Gastroesophageal sphincter (tissue), 4 donors: ENCODE results near the gene MAN2A2. TPM values are rescaled to one million over a fixed set of nuclear protein-coding genes. Genes with fewer than 3 reads are reported as not detected.

ENCODE experiments used
- ATAC-seq: fragments of 150-250 bp; one replicate; pipeline ENCODE4 v1.9.1; 2016; ENCODE audit warnings: mild to moderate bottlenecking, moderate library complexity
- H3K27ac ChIP-seq, 4 donors: fragments of 200-600 bp; sonication (generic) in 3 of 4; 1 replicate in 3 of 4; 2 replicates in 1 of 4; pipeline ENCODE4 v1.5.1; 2016 to 2019
- H3K27me3 ChIP-seq: fragments of 200-600 bp; sonication (generic); one replicate; pipeline ENCODE4 v1.5.1; 2019
- H3K36me3 ChIP-seq, 2 donors: fragments of 200-600 bp; sonication (generic); one replicate each; pipeline ENCODE4 v1.5.1; 2019; ENCODE audit warnings: control low read depth in 1 of 2
- H3K4me1 ChIP-seq, 3 donors: fragments of 200-600 bp; sonication (generic); 1 replicate in 2 of 3; 2 replicates in 1 of 3; pipeline ENCODE4 v1.5.1; 2016 to 2019; ENCODE audit warnings: control low read depth in 2 of 3
- H3K4me3 ChIP-seq, 2 donors: fragments of 200-600 bp; sonication (generic); one replicate each; pipeline ENCODE4 v1.5.1; 2019; ENCODE audit warnings: mild to moderate bottlenecking in 1 of 2, moderate library complexity in 1 of 2
- H3K9me3 ChIP-seq, 3 donors: fragments of 200-600 bp; sonication (generic); one replicate each; pipeline ENCODE4 v1.5.1; 2017 to 2019; ENCODE audit warnings: control low read depth in 2 of 3
- CTCF ChIP-seq, 4 experiments: fragments of 200-600 bp in 2 of 4; fragments of 450-650 bp in 2 of 4; sonication (generic) in 1 of 4; IDR thresholded peaks; one replicate each; pipeline ENCODE4 v1.5.1; 2017 to 2019; ENCODE audit warnings: antibody characterized with exemption in 4 of 4, mild to moderate bottlenecking in 2 of 4, moderate library complexity in 2 of 4
- EP300 ChIP-seq: sonication (generic); formaldehyde crosslinking; IDR thresholded peaks from one replicate; pipeline ENCODE4 v1.6.1; 2017; ENCODE audit warnings: antibody characterized with exemption, mild to moderate bottlenecking
- POLR2A ChIP-seq, 2 donors: fragments of 450-650 bp; IDR thresholded peaks; one replicate each; pipeline ENCODE4 v1.6.1; 2017; ENCODE audit warnings: antibody characterized with exemption in 2 of 2, mild to moderate bottlenecking in 2 of 2, moderate library complexity in 1 of 2
- POLR2AphosphoS5 ChIP-seq: sonication (generic); formaldehyde crosslinking; IDR thresholded peaks from one replicate; pipeline ENCODE4 v1.6.1; 2017; ENCODE audit warnings: antibody characterized with exemption
- WGBS, 2 donors: methylation state at CpG; one replicate each; pipeline ENCODE4 v1.1.5; 2018; ENCODE audit warnings: low coverage in 1 of 2; 5-methylcytosine and 5-hydroxymethylcytosine counted together
- total RNA-seq, 4 donors: library from RNA; depleted of rRNA; stranded (reverse); fragments of >200 nt; gene quantifications; one replicate each; pipeline ENCODE4 v1.1.0, GENCODE V29; 2016

The MAN2A2 gene
- total RNA-seq, 4 donors from 2014 or later = 19.4 to 58.2 (median 44.9) TPM

- no peaks in the 10 kb centered on the region for H3K27me3 ChIP-seq
- H3K36me3 ChIP-seq = peaks cover 0 to 50% of the 10 kb centered on the region in 2 donors
- peak overlapping the region in 1 of 2 donors; percentile 89 for H3K4me3 ChIP-seq
- H3K27ac ChIP-seq = peak overlapping the region in 3 of 4 donors; percentile 93 to 97 (median 94)
- H3K4me1 ChIP-seq = peaks cover 2 to 44% (median 16%) of the 10 kb centered on the region in 3 donors
- H3K9me3 ChIP-seq = no peaks in the 10 kb centered on the region
- TF ChIP-seq POLR2AphosphoS5 = no peak
- no peak for TF ChIP-seq CTCF (IDR thresholded peaks at IDR 0.05)
- TF ChIP-seq POLR2A (IDR thresholded peaks at IDR 0.05) = no peak
- no peak for TF ChIP-seq EP300
- ATAC-seq = no peak
- WGBS, 2 donors = 78 to 100% methylated on average over 1 to 12 of the region's 16 CpGs
These were observed 51.0 kb downstream of the MAN2A2 start for GRCh38 chr15:90953947-90954711.

- WGBS, 2 donors = 4% methylated on average over 5 of the region's 69 CpGs; no CpG with 5 or more reads in 1 of the 2 donors
- TF ChIP-seq CTCF (IDR thresholded peaks at IDR 0.05) (peak in 2 of 4 experiments; percentile 5 to 21), POLR2A (IDR thresholded peaks at IDR 0.05) (peak; percentile 53), POLR2AphosphoS5 (peak; percentile 83), EP300 (no peak)
- ATAC-seq = peak; percentile 96
- Histone ChIP-seq H3K27me3 (no peaks in the 10 kb centered on the region), H3K4me1 (peaks cover 2 to 52% (median 16%) of the 10 kb centered on the region in 3 donors), H3K4me3 (peak within 1 kb of the TSS; percentile 60 to 89), H3K36me3 (peaks cover 0 to 44% of the 10 kb centered on the region in 2 donors), H3K9me3 (no peaks in the 10 kb centered on the region), H3K27ac (peak within 1 kb of the TSS; percentile 72 to 97 (median 94))
These were observed 51.9 kb downstream of the MAN2A2 start, which contains the start of gene RCCD1 for GRCh38 chr15:90954712-90955623. Gene RCCD1, plus strand, starts transcription at chr15:90954884. Its CDS starts 1,851 bp downstream, at chr15:90956735.

- WGBS, 2 donors = 63% methylated on average over 9 to 13 of the region's 20 CpGs
- peak overlapping the region in 1 of 2 donors; percentile 89 for H3K4me3 ChIP-seq
- no peak for ATAC-seq
- TF ChIP-seq POLR2AphosphoS5 (no peak), EP300 (no peak)
- no peaks in the 10 kb centered on the region for H3K27me3 ChIP-seq
- peaks cover 0 to 44% of the 10 kb centered on the region in 2 donors for H3K36me3 ChIP-seq
- peak overlapping the region in 3 of 4 donors; percentile 93 to 97 (median 94) for H3K27ac ChIP-seq
- no peaks in the 10 kb centered on the region for H3K9me3 ChIP-seq
- H3K4me1 ChIP-seq = peaks cover 2 to 60% (median 16%) of the 10 kb centered on the region in 3 donors
These were observed 52.6 kb downstream of the MAN2A2 start for GRCh38 chr15:90955624-90956273.

- ATAC-seq = peak; percentile 42
- peaks cover 2 to 66% (median 16%) of the 10 kb centered on the region in 3 donors for H3K4me1 ChIP-seq
- H3K27me3 ChIP-seq = no peaks in the 10 kb centered on the region
- H3K27ac ChIP-seq = peak overlapping the region; percentile 70 to 85 (median 82)
- TF ChIP-seq POLR2A (IDR thresholded peaks at IDR 0.05) = peak in 1 of 2 donors; percentile 27
- TF ChIP-seq CTCF (IDR thresholded peaks at IDR 0.05) = peak in 3 of 4 experiments; percentile 94 to 98 (median 95)
- no peak for TF ChIP-seq EP300
- TF ChIP-seq POLR2AphosphoS5 = no peak
- H3K36me3 ChIP-seq = peaks cover 0 to 44% of the 10 kb centered on the region in 2 donors
- H3K4me3 ChIP-seq = peak overlapping the region; percentile 77 to 91
- 8% methylated on average over 14 of the region's 56 CpGs; no CpG with 5 or more reads in 1 of the 2 donors for WGBS, 2 donors
- no peaks in the 10 kb centered on the region for H3K9me3 ChIP-seq
These were observed 53.4 kb downstream of the MAN2A2 start for GRCh38 chr15:90956274-90957030.
